Stomach (tissue), 9 donors: ENCODE measurements around the gene BAIAP3. TPM values are rescaled to one million over a fixed set of nuclear protein-coding genes. Genes with fewer than 3 reads are reported as not detected.

Experiments
- DNase-seq, 2 donors: peaks; one replicate each; pipeline versions ENCODE4 v3.0.0 to v3.0.0-alpha.2; 2013 to 2019
- H3K27ac ChIP-seq, 5 donors: fragments of 200-600 bp in 4 of 5; sonication (generic) in 4 of 5; one replicate each; pipeline ENCODE4 v1.5.1; 2013 to 2019; ENCODE audit warnings: mild to moderate bottlenecking in 1 of 5, moderate library complexity in 1 of 5
- H3K27me3 ChIP-seq, 3 donors: fragments of 200-600 bp; sonication (generic); one replicate each; pipeline ENCODE4 v1.5.1; 2017 to 2019; ENCODE audit warnings: mixed run types in 1 of 3
- H3K36me3 ChIP-seq, 4 donors: fragments of 200-600 bp; sonication (generic); 1 replicate in 3 of 4; 2 replicates in 1 of 4; pipeline ENCODE4 v1.5.1; 2016 to 2019
- H3K4me1 ChIP-seq, 4 donors: fragments of 200-600 bp; sonication (generic); one replicate each; pipeline ENCODE4 v1.5.1; 2016 to 2019
- H3K4me3 ChIP-seq, 4 donors: fragments of 200-600 bp; sonication (generic) in 3 of 4; one replicate each; pipeline ENCODE4 v1.5.1; 2016 to 2019; ENCODE audit warnings: mild to moderate bottlenecking in 1 of 4
- H3K9me3 ChIP-seq, 4 donors: fragments of 200-600 bp; sonication (generic); one replicate each; pipeline ENCODE4 v1.5.1; 2016 to 2019
- EP300 ChIP-seq: sonication (generic); formaldehyde crosslinking; IDR thresholded peaks from one replicate; pipeline ENCODE4 v1.6.1; 2017; ENCODE audit warnings: antibody characterized with exemption
- POLR2A ChIP-seq, 4 donors: fragments of 450-650 bp; IDR thresholded peaks; one replicate each; pipeline ENCODE4 v1.6.1; 2016; ENCODE audit warnings: antibody characterized with exemption in 4 of 4, control low read depth in 2 of 4, mild to moderate bottlenecking in 1 of 4, moderate library complexity in 1 of 4
- POLR2AphosphoS5 ChIP-seq, 3 donors: sonication (generic); formaldehyde crosslinking; IDR thresholded peaks; one replicate each; pipeline ENCODE4 v1.6.1; 2016; ENCODE audit warnings: antibody characterized with exemption in 3 of 3
- WGBS, 5 donors: extraction: QIAGEN DNeasy Blood & Tissue Kit in 3 of 5; methylation state at CpG; one replicate each; pipeline versions ENCODE4 v1.1.5 to v1.1.7; 2013 to 2018; 5-methylcytosine and 5-hydroxymethylcytosine counted together
- intact Hi-C: fragments of 100-400 bp; cut with DNase I; formaldehyde crosslinking; loops from one replicate; pipeline ENCODE4 v1.15.1; 2023; ENCODE audit warnings: low total_unique reads
- polyA plus RNA-seq, 3 donors: library from polyadenylated mRNA; stranded (reverse); fragments of 200-250 nt; gene quantifications; one replicate each; pipeline ENCODE4 v1.2.3, GENCODE V29; 2013
- total RNA-seq, 5 donors: library from RNA; depleted of rRNA; stranded (reverse); fragments of >200 nt; gene quantifications; one replicate each; pipeline versions ENCODE4 v1.1.0 to v1.2.3, GENCODE V29; 2014 to 2016
- TF ChIP-seq, protein P1 (sequence below), 7 experiments: fragments of 450-650 bp in 4 of 7; fragments of 200-600 bp in 3 of 7; sonication (generic) in 3 of 7; IDR thresholded peaks; one replicate each; pipeline ENCODE4 v1.5.1; 2016 to 2019; ENCODE audit warnings: antibody characterized with exemption in 7 of 7, control low read depth in 2 of 7, mild to moderate bottlenecking in 1 of 7
- donor health status: healthy with polysubstance abuse.
- donor health status: Bipolar disorder and iron deficiency.
- donor health status: healthy.

BAIAP3 gene
- total and polyA plus RNA-seq, 8 donors, result 1.5 to 94.7 (median 4.2) TPM

DNA sequence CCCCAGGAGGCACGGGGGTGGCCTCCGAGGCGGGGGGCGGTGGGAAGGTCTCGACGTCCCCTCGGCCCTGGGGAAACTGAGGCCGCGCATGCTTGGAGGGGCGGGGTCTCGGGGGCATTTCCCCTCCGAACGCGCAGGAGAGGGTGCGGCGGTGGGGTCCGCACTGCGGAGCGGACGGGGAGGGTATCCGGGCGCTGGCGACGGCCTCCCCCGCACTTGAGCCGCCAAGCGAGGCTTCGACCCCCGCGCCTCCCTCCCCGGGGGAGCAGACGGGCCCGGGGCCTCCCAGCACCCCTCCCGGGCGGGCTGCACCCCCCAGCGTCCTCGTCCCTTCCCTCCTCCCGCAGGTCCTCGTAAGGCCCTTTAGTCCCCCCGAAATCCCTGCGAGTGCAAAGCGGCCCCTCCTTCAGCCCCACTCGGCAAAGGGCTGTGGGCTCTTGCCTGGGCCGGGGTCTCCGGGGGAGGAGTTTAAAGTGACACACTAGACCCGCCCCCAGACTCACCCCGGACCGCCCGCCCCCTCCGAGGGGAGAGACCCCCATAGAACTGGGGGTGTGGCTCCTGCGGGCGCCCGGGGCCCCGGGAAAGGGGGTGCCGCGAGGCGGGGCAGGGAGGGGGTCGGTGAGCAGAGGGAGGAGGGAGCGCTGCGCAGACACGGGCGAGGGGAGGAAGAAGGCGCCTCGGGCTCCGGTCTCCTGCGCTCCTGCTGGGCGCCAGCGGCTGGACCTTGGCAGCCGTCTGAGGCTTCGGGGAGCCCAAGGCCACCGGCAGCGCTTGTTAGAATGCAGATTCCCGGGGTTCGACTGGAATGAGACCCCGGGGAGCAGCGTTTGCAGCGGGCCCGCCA lies 632 bp downstream of the BAIAP3 start:
- Histone ChIP-seq H3K36me3 (no peaks in the 10 kb centered on the region), H3K4me3 (peak overlapping the region; percentile 38 to 56 (median 42)), H3K27ac (peak overlapping the region in 1 of 5 donors; percentile 2), H3K4me1 (peaks cover 38 to 47% (median 41%) of the 10 kb centered on the region in 4 donors), H3K27me3 (peaks cover 13 to 91% (median 53%) of the 10 kb centered on the region in 3 donors), H3K9me3 (peaks cover 0 to 8% (median 6%) of the 10 kb centered on the region in 4 donors)
- peak in 1 of 2 donors; percentile 44 for DNase-seq
- WGBS, 5 donors, result 1 to 3% (median 2%) methylated on average over 21 to 77 of the region's 78 CpGs
- intact Hi-C loops, result no loop called here
- TF ChIP-seq EP300, result no peak
- no peak for TF ChIP-seq POLR2AphosphoS5 (IDR thresholded peaks at IDR 0.05)
- TF ChIP-seq POLR2A (IDR thresholded peaks at IDR 0.05), result no peak
- TF ChIP-seq, protein P1, sequence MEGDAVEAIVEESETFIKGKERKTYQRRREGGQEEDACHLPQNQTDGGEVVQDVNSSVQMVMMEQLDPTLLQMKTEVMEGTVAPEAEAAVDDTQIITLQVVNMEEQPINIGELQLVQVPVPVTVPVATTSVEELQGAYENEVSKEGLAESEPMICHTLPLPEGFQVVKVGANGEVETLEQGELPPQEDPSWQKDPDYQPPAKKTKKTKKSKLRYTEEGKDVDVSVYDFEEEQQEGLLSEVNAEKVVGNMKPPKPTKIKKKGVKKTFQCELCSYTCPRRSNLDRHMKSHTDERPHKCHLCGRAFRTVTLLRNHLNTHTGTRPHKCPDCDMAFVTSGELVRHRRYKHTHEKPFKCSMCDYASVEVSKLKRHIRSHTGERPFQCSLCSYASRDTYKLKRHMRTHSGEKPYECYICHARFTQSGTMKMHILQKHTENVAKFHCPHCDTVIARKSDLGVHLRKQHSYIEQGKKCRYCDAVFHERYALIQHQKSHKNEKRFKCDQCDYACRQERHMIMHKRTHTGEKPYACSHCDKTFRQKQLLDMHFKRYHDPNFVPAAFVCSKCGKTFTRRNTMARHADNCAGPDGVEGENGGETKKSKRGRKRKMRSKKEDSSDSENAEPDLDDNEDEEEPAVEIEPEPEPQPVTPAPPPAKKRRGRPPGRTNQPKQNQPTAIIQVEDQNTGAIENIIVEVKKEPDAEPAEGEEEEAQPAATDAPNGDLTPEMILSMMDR (IDR thresholded peaks at IDR 0.05), result no peak

DNA sequence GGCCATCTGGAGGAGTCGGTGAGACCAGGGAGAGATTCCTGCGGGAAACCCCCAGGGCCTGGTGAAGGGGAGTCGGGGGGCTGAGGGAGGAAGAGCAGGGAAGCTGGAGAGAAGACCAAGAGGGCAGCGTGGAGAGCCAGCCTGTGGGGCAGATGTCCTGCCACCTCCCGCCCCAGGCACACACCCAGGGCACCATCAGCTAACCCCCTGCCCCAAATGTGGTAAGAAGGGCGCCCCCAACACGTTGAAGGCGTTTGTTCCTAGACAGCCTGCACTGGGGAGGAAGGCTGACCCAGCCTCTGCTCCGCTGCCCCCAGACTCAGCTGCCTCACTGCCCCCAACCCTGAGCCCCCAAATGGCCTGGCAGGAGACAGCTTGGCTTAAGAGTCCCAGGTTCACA lies 1.3 kb downstream of the BAIAP3 start:
- peaks cover 13 to 91% (median 53%) of the 10 kb centered on the region in 3 donors for H3K27me3 ChIP-seq
- intact Hi-C loops, result no loop called here
- 35 to 78% (median 37%) methylated on average over 1 to 9 of the region's 9 CpGs for WGBS, 5 donors
- H3K4me3 ChIP-seq, result peak overlapping the region in 1 of 4 donors; percentile 56
- H3K9me3 ChIP-seq, result peaks cover 0 to 8% (median 6%) of the 10 kb centered on the region in 4 donors
- no peak overlapping the region for H3K27ac ChIP-seq
- DNase-seq, result no peak
- H3K36me3 ChIP-seq, result no peaks in the 10 kb centered on the region
- TF ChIP-seq EP300 (no peak), POLR2A (IDR thresholded peaks at IDR 0.05) (no peak), POLR2AphosphoS5 (IDR thresholded peaks at IDR 0.05) (no peak)
- TF ChIP-seq, protein P1 (IDR thresholded peaks at IDR 0.05), result no peak
- H3K4me1 ChIP-seq, result peaks cover 38 to 47% (median 41%) of the 10 kb centered on the region in 4 donors

DNA sequence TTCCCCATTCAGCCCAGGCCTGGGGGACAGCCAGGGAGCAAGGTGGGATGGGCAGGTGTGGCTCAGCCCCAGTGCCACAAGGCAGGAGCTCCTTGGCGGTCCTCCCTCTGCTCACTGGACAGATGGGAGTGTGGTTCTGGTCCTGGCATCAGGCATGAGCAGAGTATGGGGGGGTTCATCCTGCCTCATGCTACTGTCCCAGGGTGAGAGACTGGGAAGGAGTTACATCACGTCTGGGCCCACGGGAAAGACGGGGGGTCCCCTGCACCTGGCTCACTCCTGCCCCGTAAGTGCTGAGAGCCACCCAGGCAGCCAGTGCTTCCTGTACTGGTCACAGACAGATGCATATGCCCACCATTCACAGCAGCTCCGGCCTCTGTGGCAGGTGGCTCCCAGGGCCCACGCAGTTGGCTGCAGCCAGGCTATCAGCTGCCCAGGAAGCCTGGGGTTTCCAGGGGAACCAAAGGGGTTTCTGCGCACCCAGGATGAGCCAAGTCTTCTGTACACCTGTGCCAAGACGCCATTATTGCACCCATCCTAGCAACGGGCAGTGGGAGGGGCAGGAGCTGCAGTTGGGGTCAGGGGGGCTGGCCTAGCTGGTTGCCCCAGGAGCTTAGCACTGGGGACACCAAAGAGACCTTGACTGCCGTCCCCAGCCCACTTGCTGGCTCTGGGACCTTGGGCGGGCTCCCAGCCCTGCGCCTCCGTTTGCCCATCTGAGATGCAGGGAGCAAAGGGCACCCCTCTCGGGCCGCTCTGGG lies 1.9 kb downstream of the BAIAP3 start:
- Histone ChIP-seq H3K27ac (no peak overlapping the region), H3K4me1 (peaks cover 38 to 47% (median 41%) of the 10 kb centered on the region in 4 donors), H3K27me3 (peaks cover 13 to 85% (median 53%) of the 10 kb centered on the region in 3 donors), H3K4me3 (no peak overlapping the region), H3K36me3 (no peaks in the 10 kb centered on the region), H3K9me3 (peaks cover 0 to 3% (median 3%) of the 10 kb centered on the region in 4 donors)
- intact Hi-C loops, result no loop called here
- TF ChIP-seq, protein P1 (IDR thresholded peaks at IDR 0.05), result no peak
- no peak for TF ChIP-seq EP300
- no peak for TF ChIP-seq POLR2A (IDR thresholded peaks at IDR 0.05)
- peak in 1 of 2 donors; percentile 57 for DNase-seq
- 39 to 52% (median 42%) methylated on average over 9 to 16 of the region's 16 CpGs for WGBS, 5 donors

DNA sequence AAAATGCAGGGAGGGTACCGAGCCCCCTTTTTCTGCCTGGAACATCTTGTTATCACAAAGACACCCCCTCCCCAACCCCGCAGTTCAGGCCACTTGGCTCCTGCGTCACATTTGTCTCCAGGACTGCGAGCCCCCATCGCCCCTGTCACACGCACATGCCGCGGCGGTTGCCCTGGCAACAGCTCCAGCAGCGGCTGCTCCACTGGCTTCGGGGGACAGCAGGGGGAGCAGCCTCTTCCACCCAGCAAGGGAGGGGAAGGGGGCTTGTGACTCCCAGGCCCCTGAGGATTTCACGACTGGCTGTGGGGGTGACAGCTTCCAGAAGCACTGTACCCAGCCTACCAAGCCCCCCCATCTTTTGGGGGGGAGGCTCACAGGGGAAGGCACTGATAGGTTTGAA lies 2.6 kb downstream of the BAIAP3 start:
- 9 to 15% (median 14%) methylated on average over 12 of the region's 12 CpGs for WGBS, 5 donors
- H3K27me3 ChIP-seq, result peaks cover 13 to 79% (median 50%) of the 10 kb centered on the region in 3 donors

More for the DNA sequence above, 2.6 kb downstream of the BAIAP3 start:
- intact Hi-C loops, result no loop called here
- peak in 1 of 2 donors; percentile 48 for DNase-seq
- Histone ChIP-seq H3K4me3 (no peak overlapping the region), H3K27ac (no peak overlapping the region), H3K9me3 (no peaks in the 10 kb centered on the region), H3K36me3 (no peaks in the 10 kb centered on the region), H3K4me1 (peaks cover 37 to 46% (median 39%) of the 10 kb centered on the region in 4 donors)
- TF ChIP-seq POLR2A (IDR thresholded peaks at IDR 0.05), result no peak
- TF ChIP-seq POLR2AphosphoS5 (IDR thresholded peaks at IDR 0.05), result no peak
- TF ChIP-seq EP300, result no peak
- TF ChIP-seq, protein P1 (IDR thresholded peaks at IDR 0.05), result no peak
